Astrocyte of the hippocampus (primary cell): ENCODE data around the gene JPH4.
"Not testable (repeated sequence)": the region's sequence is repeated elsewhere in the genome, so short reads cannot be mapped to it uniquely, and the experiment has no call there.

Experiments used
- DNase-seq: peaks from one replicate; pipeline ENCODE4 v3.0.0; 2011; ENCODE audit warnings: low read depth, low spot score

Gene JPH4

DNA sequence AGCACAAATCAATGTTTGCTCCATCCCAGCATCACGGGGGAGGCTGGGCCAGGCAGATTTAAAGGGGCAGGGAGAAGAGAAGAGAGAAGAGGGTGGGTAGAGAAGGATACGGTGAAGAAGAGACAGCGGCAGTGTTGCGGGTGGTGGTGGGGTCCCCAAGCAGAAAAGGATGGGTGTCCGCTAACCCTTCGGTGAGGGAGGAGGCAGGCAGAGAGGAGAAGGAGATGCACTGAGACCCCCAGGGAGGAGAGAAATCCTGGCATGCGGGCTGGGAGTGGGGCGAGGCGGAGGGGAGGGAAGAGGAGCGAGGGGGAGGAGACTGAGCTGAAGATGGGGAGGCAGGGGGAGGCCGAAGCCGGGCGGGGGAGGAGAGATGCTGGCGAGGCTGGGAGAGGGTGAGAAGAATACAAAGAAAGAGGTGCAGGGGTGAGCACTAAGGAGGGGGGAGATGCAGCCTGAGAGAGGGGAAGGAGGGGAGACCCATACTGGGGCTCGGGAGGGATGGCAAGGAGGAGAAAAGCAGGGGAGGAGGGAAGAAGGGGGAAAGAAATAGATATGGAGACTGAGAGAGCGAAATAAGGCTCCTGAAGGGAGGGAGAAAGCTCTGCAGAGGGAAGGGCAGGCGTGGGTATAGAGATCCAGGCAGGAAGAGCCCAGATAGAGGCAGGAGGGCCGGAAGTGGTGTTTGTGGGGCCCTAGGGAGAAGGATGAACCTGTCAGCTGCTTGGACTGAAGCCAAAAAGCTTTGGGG is at the start of gene JPH4:
JPH4 (minus strand) TSS at position 231 of the 751 bp plus-strand sequence. CDS start 1,337 bp downstream, outside the sequence.
- DNase-seq = no peak

DNA sequence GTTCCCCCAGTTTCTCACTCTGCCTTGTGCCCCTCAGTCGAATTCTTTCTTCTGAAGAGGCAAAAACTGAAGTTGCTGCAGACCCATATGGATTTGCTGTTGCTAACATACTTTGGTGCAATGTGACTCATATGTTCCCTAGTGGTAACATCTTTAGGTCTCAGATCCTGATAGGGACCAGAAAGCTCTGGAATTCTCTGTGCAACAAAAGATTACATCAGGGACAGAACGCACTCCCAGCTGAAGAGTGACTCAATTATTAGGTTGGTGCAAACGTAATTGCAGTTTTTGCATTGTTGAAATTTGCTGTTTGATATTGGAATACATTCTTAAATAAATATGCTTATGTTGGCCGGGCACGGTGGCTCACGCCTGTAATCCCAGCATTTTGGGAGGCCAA is 49.4 kb upstream of the JPH4 start:
- DNase-seq = no peak

DNA sequence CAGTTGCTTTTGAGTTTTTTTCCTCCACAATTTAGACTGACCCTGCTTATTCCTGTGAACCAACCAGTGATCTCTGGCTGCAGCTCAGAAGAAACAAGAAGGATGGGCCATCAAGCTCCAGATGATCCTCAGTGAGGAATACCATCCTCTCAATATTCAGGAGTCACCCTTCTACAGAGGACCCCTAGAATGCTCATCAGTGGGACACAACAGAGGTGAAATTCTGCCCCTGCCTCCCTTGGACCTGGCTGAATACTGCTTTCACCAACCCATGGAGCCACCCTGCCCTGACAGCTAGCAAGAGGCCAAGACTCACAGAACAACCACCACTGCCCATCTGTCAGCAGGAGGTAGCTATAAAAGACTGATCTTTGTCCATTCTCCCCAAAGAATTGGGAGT is 48.4 kb upstream of the JPH4 start:
- DNase-seq = no peak

DNA sequence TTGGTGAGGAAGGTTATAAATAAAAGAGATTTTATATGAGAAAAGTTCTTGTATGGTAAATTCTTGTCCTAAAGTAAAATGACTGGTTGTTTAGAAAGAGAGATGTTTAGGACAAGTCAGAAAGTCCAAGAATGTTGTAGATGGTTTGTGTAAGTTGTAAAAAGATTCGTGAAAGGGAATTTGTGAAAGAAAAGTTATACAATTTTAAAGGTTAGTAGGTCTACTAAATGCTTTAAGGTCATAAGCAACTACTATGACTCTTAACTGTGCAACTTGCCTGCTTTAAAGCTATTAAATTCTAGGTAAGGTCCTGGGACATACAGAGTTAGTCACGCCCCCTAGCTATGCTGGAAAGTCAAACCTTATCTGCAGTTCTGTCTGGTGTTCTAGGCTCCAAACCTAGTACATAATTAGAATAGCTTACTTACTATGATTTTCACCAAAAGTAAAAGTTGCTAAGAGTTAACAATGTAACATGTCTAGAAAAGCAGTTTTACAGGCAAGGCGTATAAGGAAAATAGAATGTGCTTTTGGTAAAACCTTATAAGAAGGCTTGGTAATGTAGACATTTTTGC is 46.3 kb upstream of the JPH4 start:
- DNase-seq = no peak

DNA sequence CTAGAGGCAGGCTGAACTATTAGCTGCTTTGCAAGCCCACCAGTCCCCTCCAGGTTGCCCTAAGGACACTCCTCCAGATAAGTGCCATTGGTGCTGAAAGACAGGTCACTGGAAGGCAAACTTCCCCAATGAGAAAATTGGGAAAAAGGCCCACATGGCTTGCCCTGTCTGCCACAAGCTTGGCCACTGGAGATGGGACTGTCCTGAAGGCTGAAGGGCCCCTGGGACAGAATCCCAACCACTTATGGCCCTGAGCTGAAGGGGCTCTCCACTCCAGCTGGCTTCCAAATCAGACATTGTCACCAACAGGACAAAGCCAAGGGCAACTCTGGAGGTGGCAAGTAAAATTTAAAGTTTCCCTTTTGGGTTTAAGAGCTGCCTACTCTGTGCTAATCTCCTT is 45.4 kb upstream of the JPH4 start:
- no peak for DNase-seq

DNA sequence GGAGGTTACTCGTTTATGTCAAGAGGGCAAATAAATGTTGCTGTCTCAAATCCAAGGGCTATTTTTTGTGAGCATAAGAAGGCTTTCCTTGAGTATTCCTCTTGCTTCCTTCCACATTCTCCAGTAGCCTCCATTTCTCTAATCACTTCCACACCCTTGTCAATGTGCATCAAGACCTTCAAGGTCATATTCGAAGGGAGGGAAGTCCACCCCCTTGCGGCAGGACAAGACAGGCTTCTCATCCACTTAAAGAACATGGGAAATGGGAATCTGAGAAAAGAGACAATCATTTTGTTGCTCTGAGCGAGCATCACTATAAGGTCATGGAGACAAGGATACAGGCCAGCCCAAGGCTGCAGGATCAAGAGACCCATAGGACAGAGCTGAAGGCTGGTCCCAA is 44.4 kb upstream of the JPH4 start:
- DNase-seq = no peak

DNA sequence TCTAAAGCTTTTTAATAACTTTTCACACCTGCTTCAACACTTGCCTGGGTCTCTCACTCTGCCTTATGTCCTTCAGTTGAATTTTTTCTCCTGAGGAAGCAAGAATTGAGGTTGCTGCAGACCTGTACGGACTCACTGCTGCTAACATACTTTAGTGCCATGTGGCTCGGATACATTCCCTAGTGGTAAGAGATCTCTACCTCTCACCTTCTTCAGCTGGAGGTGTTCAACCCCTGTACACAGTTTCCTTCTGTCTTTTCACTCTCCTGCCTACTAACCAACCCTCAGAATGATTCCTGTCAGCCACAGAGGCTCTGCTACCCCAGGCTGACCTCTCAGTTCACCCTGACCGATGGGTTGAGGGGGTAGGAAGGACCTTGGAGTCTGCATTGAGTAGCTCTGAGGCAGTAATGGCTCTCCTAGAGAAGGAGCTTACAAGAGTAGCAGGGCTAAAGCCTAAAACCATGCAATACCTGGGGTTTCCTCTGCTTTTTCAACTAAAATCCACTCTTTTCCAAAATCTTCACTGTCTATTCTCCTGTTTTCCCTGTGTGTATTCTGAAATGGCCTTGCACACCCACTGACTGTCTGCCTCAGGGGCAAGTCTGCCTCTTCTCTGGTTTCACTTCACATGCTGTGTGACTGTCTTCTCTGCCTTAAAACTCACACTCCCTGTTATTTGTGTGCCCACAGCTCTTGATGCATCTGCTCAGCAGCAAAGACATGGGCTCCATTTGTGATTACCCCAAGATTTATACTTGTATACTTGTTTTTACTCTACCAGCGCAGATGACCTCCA is 43.5 kb upstream of the JPH4 start:
- DNase-seq = no peak

DNA sequence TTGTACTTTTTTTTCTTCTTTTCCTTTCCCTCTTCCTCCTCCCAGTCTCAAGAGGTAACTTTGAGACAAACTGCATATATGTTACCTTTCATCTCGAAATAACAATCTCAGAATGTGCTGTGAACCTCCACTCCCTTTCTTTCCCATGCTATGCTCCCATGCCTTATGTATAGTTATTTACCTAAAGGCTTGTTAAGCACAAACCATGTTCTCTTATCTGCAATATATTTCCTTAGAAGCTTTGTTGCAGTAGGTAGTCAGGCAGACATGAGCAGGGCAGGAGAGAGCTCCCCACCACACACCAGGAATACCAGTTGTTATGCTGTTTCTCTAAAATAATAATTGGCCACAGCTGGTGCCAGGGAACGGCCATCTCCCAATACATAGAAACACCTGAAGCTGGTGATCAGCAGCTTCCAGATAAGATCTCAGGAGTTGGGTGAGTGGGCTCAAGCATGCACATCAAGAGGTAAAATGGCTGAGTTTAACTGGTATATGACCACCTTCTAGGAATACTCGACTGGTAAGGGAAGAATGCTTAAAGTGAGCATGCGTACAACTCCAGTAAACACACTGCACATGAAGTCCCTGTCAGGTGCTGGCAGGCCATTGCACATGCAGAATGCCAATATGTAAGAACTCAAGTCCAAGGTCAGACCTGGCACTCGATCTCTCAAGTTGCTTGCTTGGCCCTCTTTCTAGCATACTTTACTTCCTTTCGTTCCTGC is 42.8 kb upstream of the JPH4 start:
- no peak for DNase-seq

DNA sequence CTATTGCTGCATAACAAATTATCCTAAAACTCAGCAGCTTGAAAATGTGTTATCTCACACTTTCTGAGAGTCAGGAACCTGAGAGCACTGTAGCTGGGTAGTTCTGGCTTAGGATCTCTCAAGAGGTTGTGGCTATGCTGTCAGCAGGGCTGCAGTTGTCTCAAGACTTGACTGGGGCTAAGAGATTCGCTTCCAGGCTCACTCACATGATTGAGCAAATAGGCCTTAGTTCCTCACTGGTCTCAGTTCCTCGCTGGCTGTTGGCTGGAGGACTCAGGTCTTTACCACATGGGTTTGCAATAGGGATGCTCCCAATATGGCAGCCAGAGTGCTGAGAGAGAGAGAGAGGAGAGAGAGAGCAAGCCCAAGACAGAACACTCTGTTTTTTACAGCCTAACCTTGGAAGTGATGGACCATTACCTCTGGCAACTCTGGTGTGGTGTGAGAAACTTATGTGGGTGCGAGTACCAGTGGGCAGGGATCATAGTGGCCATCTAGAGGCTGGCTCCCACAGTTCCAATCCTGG is 41.6 kb upstream of the JPH4 start:
- DNase-seq = no peak

DNA sequence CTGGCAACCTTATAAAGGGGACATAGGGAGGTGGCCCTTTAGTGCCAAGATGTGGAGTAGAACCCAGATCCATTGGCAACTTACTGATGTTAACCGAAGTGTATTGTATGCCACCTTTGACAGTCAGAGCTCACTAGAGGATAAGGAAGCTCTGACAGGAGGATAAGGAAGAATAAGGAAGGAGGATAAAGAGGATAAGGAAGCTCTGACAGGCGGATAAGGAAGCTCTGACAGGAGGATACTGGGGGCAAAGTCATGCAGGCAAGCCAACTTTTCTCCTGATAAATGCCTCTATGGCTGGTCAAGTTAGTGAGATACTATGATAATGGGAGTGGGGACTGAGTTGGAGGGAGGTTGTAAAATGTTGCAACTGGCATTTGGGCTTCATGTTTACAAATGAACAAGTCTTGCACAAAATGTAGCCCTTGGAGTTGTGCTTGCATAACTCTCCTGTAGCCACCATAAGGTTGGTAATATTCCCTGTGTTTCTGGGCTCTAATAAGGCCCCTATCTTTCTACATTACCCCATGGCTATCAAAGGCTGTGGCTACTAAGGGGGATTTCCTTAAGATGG is 39.9 kb upstream of the JPH4 start:
- no peak for DNase-seq

DNA sequence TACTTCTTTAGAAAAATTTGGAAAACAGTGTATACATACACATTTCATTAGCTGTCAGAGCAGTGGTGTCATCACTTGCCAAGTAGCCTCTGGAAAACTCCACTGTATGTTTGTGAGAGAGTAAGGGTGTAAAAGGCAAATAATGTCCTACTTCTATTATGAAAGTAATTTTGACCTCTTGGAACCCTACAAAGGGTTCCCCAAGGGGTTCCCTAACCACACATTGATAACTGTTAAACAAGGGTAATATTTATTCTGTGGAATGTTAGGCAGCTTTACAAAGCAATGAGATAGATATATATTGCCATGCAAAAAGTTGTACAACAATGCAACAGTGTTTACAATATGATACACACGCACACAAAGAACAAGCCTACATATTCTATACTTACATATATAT is 38.9 kb upstream of the JPH4 start:
- DNase-seq = no peak

DNA sequence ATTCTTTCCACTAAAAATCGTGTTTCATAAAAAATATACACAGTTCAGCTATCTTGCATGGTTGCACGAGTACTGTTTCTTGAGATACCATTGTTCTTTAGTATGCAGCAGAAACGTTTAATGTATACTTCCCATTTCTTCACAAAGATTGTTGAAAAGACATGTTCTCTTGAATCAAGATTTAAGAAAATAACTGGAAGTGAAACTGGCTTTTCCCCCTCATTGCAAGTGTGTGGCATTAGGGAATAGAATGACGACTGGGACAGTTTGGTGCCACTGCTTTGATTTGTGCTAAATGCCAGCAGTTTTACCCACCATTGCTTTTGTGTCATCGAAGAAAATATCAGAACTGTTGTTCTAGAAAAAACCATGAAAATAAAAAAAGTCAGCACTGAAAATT is 37.3 kb upstream of the JPH4 start:
- DNase-seq = no peak

DNA sequence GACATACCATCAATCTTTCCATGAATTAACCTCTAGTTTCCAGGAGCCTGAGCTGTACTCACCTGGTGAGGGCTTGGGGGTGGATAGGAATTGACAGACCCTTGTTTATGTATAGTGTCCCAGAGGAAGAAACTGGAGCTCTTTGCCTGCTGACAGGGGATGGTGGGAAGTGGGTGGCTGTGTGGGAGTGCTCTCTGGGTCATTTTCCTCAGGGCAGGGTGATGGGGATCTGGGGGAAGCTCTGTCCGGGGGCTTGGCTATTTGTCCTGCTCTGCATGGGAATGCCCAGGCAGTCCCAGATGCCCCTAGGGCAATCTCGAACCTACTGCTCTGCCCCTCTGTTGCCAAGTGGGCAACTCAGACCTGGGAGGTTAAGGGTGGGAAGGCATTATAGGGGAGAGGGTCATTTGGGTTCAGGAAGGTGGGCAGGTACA is 35.8 kb upstream of the JPH4 start:
- DNase-seq = no peak

DNA sequence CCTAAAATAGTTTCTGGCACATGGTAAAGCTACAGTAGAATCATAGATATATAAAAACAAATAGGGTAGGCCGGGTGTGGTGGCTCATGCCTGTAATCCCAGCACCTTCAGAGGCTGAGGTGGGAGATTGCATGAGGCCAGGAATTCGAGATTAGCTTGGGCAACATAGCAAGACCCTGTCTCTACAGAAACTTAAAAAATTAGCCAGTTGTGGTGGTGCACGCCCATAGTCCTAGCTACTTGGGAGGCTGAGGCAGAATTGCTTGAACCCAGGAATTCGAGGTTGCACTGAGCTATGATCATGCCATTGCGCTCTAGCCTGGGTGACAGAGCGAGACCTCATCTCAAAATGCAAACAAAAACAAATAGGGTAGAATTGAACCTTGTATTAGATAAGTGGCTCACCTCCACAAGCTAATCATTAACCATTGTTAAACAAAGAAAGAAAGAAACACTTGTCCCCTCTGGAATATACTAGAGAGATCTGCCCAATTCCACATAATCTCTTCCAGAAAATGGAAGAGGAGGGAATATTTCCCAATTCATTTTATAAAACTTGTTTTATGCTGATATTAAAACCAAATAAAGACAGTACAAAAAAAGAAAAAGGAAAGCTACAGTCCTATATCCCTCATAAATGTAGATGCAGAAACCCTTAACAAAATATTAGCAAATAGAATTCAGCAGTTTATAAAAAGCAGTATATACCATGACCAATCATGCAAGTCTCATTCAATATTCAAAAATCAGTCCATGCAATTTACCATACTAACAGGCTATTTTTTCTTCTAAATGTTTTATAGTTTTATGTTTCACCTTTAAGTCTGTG is 34.9 kb upstream of the JPH4 start:
- DNase-seq = no peak

DNA sequence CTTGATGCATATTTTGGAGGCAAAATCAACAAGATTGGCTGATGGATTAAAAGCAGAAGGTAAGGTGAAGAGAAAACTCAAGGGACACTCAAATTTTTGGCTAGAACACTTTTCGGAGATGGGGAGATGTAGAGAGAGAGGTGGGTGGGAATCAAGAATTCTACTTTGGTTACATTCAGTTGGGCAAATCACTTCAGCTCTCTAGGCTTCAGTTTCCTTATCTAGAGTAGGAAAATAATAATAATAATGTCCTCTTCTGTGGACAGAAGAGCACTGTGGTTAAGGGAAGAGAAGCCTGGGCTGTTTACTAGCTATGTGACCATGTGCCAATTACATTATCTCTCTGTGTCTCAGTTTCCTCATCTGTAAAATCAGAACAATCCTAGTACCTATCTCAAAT is 34.2 kb upstream of the JPH4 start:
- no peak for DNase-seq

DNA sequence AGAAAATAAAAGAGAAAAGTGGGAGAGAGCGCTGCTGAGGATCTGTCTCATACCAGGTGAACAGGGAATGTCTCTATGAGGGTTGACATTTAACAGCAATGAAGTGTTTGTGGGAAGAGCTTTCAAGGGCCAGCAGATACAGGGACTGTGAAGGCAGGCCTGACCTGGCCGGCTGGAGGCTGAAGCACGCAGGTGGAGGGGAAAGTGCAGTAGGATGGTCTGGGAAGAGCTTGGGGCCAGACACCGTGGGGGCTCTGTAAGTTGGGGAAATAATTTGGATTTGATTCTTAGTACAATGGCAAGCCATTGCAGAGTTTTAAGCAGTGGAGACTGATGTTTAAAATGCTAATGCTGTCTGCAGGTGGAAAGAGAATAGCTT is 33.8 kb upstream of the JPH4 start:
- no peak for DNase-seq

DNA sequence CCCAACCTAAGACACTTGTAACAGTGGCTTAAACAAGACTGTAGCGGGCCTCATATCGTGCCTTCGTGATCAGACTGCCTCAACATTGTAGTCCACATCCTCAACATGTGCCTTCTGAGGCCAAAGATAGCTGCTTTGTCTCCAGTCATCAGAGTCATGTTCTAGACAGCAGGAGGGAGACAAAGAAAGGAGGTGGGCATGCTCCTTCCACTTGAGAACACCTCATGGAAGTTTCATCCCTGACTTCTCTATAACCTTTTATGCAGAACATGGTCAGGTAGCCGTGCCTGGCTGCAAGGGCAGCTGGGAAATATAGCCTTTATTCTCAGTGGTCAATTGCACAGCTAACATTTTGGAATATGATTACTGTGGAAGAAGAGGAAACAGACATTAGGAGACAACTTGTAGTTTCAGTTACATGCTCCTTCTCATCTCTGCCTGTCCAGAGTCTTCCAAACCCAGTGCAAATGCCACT is 32.3 kb upstream of the JPH4 start:
- DNase-seq = no peak

DNA sequence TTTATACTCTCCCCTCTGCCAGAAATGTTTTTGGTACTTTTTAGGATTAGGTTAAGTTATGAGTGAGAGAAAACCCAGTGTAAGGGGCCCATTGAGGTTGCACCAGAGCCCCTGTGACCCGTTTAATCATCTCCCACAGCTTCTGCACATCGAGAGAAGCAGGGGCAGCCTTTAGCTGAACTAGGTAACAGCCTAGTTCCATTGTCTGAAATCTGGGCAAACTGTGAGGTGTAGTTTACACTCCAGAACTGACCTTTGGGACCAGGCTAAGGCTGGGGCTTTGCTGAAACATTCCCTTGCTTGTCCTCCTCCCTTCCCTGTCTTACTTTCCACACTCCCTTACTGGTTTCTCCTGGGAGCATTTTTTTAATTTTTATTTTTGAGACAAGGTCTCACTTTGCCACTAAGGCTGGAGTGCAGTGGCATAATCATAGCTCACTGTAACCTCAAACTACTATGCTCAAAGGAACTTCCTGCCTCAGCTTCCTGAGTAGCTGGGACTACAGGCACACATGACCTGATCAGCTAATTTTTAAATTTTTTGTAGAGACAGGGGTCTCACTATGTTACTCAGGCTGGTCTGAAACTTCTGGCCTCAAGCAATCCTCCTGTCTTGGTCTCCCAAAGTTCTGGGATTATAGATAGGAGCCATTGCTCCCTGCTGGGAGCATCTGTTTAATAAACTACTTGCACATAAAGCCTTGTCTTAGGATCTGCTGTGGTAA is 31.7 kb upstream of the JPH4 start:
- DNase-seq = no peak

DNA sequence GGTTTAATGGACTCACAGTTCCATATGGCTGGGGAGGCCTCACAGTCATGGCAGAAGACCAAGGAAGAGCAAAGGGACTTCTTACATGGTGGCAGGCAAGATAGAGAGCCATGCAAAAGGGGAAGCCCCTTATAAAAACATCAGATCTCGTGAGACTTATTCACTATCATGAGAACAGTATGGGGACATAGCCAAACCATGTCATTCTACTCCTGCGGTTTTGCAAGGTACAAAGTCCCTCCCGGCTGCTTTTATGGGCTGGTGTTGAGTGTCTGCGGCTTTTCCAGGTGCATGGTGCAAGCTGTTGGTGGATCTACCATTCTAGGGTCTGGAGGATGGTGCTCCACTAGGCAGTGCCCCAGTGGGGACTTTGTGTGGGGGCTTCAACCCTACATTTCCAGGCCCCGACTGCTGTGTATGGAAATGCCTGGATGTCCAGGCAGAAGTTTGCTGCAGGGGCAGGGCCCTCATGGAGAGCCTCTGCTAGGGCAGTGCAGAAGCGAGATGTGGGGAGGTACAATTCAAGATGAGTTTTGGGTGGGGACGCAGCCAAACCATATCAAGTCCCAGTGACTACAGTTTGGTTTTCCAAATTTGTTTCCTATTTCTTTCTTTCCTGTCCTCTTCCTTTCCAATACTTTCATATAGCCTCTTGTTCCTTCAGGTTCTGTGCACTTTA is 31.0 kb upstream of the JPH4 start:
- not testable (repeated sequence) for DNase-seq
